NCI-H2196 treated with DMSO at 0.1 percent for 48 hours (cell line): ENCODE results near the gene CRHR1.

ENCODE experiments used
- DNase-seq: peaks from one replicate; lab custom pipeline; 2025; ENCODE audit not compliant: unreplicated experiment; lab: John Stamatoyannopoulos, UW

The CRHR1 gene

GRCh38 chr17:45819632-45820031 is 35.5 kb downstream of the CRHR1 start:
- DNase-seq, result no peak

GRCh38 chr17:45820052-45820780 is 36.1 kb downstream of the CRHR1 start:
- DNase-seq, result no peak

- DNase-seq, result no peak
These were observed 37.0 kb downstream of the CRHR1 start for GRCh38 chr17:45821147-45821546.

GRCh38 chr17:45823598-45823997 is 39.5 kb downstream of the CRHR1 start:
- DNase-seq, result no peak

GRCh38 chr17:45824475-45824874 is 40.4 kb downstream of the CRHR1 start:
- DNase-seq, result no peak

GRCh38 chr17:45824901-45825492 is 40.9 kb downstream of the CRHR1 start:
- DNase-seq, result no peak

GRCh38 chr17:45825792-45826191 is 41.7 kb downstream of the CRHR1 start:
- no peak for DNase-seq

- DNase-seq, result no peak
These were observed 42.9 kb downstream of the CRHR1 start for GRCh38 chr17:45826919-45827588.

GRCh38 chr17:45828171-45828570 is 44.1 kb downstream of the CRHR1 start:
- DNase-seq, result no peak

- DNase-seq, result no peak
These were observed 44.5 kb downstream of the CRHR1 start for GRCh38 chr17:45828582-45829133.

- DNase-seq, result no peak
These were observed 49.8 kb downstream of the CRHR1 start for GRCh38 chr17:45833920-45834319.

GRCh38 chr17:45834471-45835396 is 50.6 kb downstream of the CRHR1 start:
- no peak for DNase-seq

- DNase-seq, result no peak
These were observed 51.4 kb downstream of the CRHR1 start for GRCh38 chr17:45835481-45835880.

- no peak for DNase-seq
These were observed 52.2 kb downstream of the CRHR1 start for GRCh38 chr17:45836047-45837044.

- no peak for DNase-seq
These were observed 53.1 kb downstream of the CRHR1 start for GRCh38 chr17:45837187-45837586.

- no peak for DNase-seq
These were observed 53.5 kb downstream of the CRHR1 start for GRCh38 chr17:45837603-45838002.

GRCh38 chr17:45838751-45839295 is 54.7 kb downstream of the CRHR1 start:
- DNase-seq, result no peak

- no peak for DNase-seq
These were observed 55.3 kb downstream of the CRHR1 start for GRCh38 chr17:45839442-45839841.

- DNase-seq, result no peak
These were observed 57.1 kb downstream of the CRHR1 start for GRCh38 chr17:45841186-45841585.
